Dendritic cell treated with granulocyte-macrophage colony-stimulating factor and Interleukin-4, amounts not matched to agents 40 ng/mL and 50 ng/mL, for 4 days (primary cell): ENCODE data around the gene GDE1.
A peak's percentile ranks its signal among the peaks of the same experiment; 100 is the strongest.

ENCODE experiments used
- H3K27ac Mint-ChIP-seq: one replicate; pipeline ENCODE4 v1.8.0; 2022; ENCODE audit warnings: mild to moderate bottlenecking, mixed read lengths
- H3K27me3 Mint-ChIP-seq: one replicate; pipeline ENCODE4 v1.8.0; 2022; ENCODE audit warnings: mild to moderate bottlenecking, mixed read lengths
- H3K36me3 Mint-ChIP-seq: one replicate; pipeline ENCODE4 v1.8.0; 2022; ENCODE audit warnings: low read depth, mixed read lengths
- H3K4me1 Mint-ChIP-seq: one replicate; pipeline ENCODE4 v1.8.0; 2022; ENCODE audit warnings: low read depth, mixed read lengths
- H3K4me3 Mint-ChIP-seq: one replicate; pipeline ENCODE4 v1.8.0; 2022; ENCODE audit warnings: mild to moderate bottlenecking, moderate library complexity, mixed read lengths
- H3K9me3 Mint-ChIP-seq: one replicate; pipeline ENCODE4 v1.8.0; 2022; ENCODE audit warnings: mixed read lengths
- intact Hi-C: fragments of 100-400 bp; cut with micrococcal nuclease; formaldehyde crosslinking; loops from one replicate; pipeline ENCODE4 v1.15.0; 2022

Gene GDE1

DNA sequence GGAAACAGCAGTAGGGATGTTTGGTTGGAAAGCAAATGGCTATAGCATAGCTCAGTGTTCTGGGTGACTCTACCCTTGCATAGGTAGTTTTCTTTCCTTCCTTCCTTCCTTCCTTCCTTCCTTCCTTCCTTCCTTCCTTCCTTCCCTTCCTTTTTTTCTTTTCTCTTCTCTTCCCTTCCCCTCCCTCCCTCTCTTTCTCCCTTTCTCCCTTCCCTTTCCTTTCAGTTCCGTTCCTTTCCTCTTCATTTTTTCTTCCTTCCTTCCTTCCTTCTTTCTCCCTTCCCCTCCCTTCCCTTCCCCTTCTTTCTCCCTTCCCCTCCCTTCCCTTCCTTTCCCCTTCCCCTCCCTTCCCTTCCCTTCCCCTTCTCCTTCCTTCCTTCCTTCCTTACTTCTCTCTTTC lies 31.3 kb downstream of the GDE1 start:
- intact Hi-C loops = no loop called here
- H3K9me3 Mint-ChIP-seq = peaks cover 9% of the 10 kb centered on the region
- H3K27me3 Mint-ChIP-seq = no peaks in the 10 kb centered on the region
- no peaks in the 10 kb centered on the region for H3K36me3 Mint-ChIP-seq
- H3K4me1 Mint-ChIP-seq = peaks cover 44% of the 10 kb centered on the region
- H3K27ac Mint-ChIP-seq = no peak overlapping the region
- H3K4me3 Mint-ChIP-seq = no peak overlapping the region

DNA sequence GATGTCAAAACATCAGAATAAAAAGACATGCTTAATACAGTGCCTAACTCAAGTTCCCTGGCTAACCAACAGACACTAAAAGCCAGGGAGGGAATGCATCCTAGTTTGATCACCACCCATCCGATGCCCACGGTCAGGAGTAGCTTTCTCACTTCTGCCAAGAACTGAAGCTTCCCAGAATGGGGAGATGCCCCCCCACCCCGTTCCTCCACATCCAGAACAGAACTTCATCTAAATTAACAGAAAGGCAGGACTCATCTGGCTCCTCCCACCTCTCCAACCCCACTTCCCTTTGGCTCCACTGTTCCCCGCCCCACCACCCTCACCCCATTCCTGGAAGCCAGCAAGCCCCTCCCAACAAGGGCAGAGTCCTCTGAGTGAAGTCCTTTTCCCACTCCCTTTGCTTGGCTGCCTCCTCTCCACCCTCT lies 33.7 kb downstream of the GDE1 start:
- Mint-ChIP-seq H3K36me3 (no peaks in the 10 kb centered on the region), H3K4me3 (no peak overlapping the region), H3K27me3 (peaks cover 1% of the 10 kb centered on the region), H3K27ac (peak overlapping the region; percentile 71), H3K4me1 (peaks cover 32% of the 10 kb centered on the region), H3K9me3 (peaks cover 9% of the 10 kb centered on the region)
- intact Hi-C loops = no loop called here

DNA sequence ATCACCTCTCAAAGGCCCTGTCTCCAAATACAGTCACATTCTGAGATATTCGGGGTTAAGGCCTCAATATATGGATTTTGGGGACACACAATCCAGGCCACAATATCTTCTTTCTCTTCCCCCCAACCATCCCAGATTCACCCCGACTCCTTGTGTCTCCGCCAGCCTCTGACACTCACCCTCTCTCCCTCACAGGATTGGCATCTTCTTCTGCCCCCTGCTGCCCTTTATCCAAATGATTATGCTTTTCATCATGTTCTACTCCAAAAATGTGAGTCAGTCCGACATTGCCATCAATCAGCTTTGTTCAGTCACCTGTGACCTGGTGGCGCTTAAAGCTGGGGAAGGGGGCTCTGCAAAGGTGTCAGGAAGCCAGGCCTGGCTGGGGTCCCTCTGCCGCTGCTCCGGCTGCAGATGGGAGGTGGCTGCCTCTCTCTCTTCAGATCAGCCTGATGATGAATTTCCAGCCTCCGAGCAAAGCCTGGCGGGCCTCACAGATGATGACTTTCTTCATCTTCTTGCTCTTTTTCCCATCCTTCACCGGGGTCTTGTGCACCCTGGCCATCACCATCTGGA lies 35.1 kb downstream of the GDE1 start:
- peaks cover 9% of the 10 kb centered on the region for H3K9me3 Mint-ChIP-seq
- H3K4me3 Mint-ChIP-seq = no peak overlapping the region
- no peaks in the 10 kb centered on the region for H3K36me3 Mint-ChIP-seq
- H3K4me1 Mint-ChIP-seq = peaks cover 30% of the 10 kb centered on the region
- H3K27me3 Mint-ChIP-seq = peaks cover 4% of the 10 kb centered on the region
- H3K27ac Mint-ChIP-seq = peak overlapping the region; percentile 71
- intact Hi-C loops = no loop called here

DNA sequence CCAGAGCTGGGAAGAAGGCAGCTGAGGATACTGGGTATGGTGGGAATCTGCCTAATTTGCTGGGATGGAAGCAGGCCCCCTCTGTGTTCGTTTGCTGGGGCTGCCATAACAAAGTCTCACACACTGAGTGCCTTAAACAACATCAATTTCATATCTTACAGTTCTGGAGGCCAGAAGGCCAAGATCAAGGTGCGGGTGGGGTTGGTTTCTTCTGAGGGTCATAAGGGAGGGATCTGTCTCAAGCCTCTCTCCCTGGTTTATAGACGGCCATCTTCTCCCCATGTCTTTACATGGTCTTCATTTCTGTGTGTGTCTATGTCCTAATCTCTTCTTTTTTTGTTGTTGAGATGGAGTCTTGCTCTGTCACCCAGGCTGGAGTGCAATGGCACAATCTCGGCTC lies 35.8 kb downstream of the GDE1 start:
- Mint-ChIP-seq H3K27me3 (peaks cover 4% of the 10 kb centered on the region), H3K4me3 (no peak overlapping the region), H3K27ac (no peak overlapping the region), H3K9me3 (peaks cover 7% of the 10 kb centered on the region), H3K36me3 (no peaks in the 10 kb centered on the region), H3K4me1 (peaks cover 29% of the 10 kb centered on the region)
- intact Hi-C loops = no loop called here

DNA sequence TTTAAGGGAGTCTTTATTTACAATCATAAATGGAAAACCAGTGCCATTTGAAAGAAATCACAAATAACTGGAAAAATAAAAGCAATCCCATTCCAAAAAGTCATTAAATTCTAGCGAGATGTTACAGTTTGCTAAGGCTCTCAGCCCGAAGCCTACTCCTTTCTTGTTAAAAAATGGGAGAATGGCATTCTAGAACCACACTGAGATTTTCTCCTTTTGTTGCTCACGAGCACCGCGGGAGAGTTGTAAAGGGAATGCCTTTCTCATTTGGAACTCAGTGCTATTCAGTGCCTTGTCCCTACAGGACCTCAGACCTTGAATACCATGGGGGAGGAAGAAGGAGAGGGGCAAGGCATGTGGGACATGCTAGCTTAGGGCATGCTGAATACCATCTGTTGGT lies 36.3 kb downstream of the GDE1 start:
- peaks cover 4% of the 10 kb centered on the region for H3K27me3 Mint-ChIP-seq
- peaks cover 25% of the 10 kb centered on the region for H3K4me1 Mint-ChIP-seq
- no peaks in the 10 kb centered on the region for H3K36me3 Mint-ChIP-seq
- H3K9me3 Mint-ChIP-seq = peaks cover 2% of the 10 kb centered on the region
- no peak overlapping the region for H3K27ac Mint-ChIP-seq
- no peak overlapping the region for H3K4me3 Mint-ChIP-seq
- intact Hi-C loops = no loop called here

DNA sequence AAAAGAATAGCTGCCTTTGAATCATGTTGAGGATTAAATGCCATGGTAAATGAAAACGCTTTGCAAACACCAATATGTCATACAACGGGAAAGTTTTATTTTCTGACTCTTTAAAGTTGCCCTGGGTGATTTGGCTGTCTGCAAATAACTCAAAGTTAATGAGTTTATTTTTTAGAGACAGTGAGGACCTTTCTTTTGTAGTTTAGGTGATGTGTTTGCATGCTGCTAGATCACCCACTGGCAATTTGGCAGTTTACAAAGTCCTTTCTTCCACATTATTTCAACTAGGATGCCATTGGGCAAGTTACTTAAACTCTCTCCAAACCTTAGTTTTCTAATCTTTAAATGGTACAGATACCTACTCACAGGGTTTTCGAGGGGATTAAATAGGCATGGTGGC lies 37.8 kb downstream of the GDE1 start:
- intact Hi-C loops = no loop called here
- Mint-ChIP-seq H3K4me1 (peaks cover 24% of the 10 kb centered on the region), H3K36me3 (no peaks in the 10 kb centered on the region), H3K27ac (no peak overlapping the region), H3K27me3 (peaks cover 6% of the 10 kb centered on the region), H3K9me3 (no peaks in the 10 kb centered on the region), H3K4me3 (no peak overlapping the region)

DNA sequence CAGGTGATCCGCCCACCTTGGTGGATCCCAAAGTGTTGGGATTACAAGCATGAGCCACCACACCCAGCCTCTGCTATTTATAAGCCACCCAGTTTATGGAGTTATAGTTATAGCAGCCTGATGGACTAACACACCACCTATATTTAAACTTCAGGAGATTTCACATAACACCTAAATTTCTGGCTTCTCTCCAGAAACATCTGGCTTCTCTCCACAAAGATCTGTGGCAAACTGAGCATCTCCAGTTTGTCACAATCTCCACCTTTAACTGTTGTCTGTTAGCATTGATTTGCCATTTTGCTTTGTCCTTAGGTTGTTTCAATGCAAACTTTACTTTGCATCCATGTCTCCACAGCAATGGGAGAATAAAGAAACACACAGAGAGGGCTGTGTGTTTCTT lies 39.6 kb downstream of the GDE1 start:
- H3K4me1 Mint-ChIP-seq = peaks cover 13% of the 10 kb centered on the region
- intact Hi-C loops = no loop called here
- H3K36me3 Mint-ChIP-seq = no peaks in the 10 kb centered on the region
- no peaks in the 10 kb centered on the region for H3K9me3 Mint-ChIP-seq
- H3K27me3 Mint-ChIP-seq = peaks cover 12% of the 10 kb centered on the region
- no peak overlapping the region for H3K4me3 Mint-ChIP-seq
- no peak overlapping the region for H3K27ac Mint-ChIP-seq

DNA sequence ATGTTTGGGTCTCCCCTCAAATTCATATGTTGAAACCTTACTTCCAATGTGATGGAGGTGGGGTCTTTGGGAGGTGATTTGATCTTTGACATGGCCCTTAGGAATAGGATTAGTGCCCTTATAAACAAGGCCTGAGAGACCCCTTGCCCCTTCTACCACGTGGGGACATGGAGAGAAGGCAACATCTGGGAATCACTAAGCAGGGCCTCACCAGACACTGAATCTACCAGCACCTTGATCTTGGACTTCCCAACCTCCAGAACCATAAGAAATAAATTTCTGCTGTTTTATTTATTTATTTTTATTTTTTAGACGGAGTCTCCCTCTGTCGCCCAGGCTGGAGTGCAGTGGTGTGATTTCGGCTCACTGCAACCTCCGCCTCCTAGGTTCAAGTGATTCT lies 40.1 kb downstream of the GDE1 start:
- intact Hi-C loops = no loop called here
- Mint-ChIP-seq H3K4me3 (no peak overlapping the region), H3K9me3 (no peaks in the 10 kb centered on the region)

DNA sequence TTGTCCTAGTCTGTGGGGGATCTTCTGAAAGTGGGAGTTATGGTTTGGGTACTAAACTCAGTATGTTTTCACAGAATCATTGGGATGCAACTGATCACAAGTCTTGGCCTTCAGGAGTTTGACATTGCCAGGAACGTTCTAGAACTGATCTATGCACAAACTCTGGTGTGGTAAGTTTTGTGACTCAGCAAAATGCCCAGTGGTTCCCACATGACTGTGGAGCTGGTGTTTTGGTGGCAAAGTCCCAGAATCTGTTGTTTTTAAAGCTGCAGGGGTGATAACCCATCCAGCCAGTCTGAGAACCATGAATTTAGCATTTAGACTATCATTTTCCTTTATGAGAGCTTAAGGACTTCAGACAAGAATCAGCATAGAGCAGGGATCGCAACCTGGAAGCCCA lies 40.6 kb downstream of the GDE1 start:
- intact Hi-C loops = no loop called here
- Mint-ChIP-seq H3K4me3 (no peak overlapping the region), H3K36me3 (no peaks in the 10 kb centered on the region), H3K9me3 (no peaks in the 10 kb centered on the region), H3K4me1 (peaks cover 8% of the 10 kb centered on the region), H3K27me3 (peaks cover 12% of the 10 kb centered on the region), H3K27ac (no peak overlapping the region)

More for the DNA sequence above, 40.1 kb downstream of the GDE1 start:
- no peaks in the 10 kb centered on the region for H3K36me3 Mint-ChIP-seq
- no peak overlapping the region for H3K27ac Mint-ChIP-seq
- H3K4me1 Mint-ChIP-seq = peaks cover 8% of the 10 kb centered on the region
- H3K27me3 Mint-ChIP-seq = peaks cover 12% of the 10 kb centered on the region

DNA sequence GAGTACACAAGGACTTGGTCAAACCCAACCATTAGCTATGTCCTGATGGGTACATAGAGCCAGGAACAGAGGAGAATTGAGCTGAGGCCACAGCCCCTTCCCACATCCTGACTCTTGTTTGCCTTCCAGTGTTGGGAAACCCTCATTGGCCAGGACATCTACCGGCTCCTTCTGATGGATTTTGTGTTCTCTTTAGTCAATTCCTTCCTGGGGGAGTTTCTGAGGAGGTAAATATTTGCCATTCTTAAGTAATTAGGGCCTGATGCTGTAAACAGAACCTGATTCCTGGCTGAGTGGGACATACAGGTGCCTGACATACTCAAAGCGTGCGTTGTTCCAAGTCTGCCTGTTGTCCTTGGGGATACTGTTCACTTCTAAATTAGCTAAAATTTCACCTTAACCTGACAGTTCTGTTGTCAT lies 42.6 kb downstream of the GDE1 start:
- H3K36me3 Mint-ChIP-seq = no peaks in the 10 kb centered on the region
- H3K27me3 Mint-ChIP-seq = peaks cover 14% of the 10 kb centered on the region
- intact Hi-C loops = no loop called here
- H3K4me1 Mint-ChIP-seq = peaks cover 8% of the 10 kb centered on the region
- no peak overlapping the region for H3K4me3 Mint-ChIP-seq
- H3K27ac Mint-ChIP-seq = no peak overlapping the region
- no peaks in the 10 kb centered on the region for H3K9me3 Mint-ChIP-seq

DNA sequence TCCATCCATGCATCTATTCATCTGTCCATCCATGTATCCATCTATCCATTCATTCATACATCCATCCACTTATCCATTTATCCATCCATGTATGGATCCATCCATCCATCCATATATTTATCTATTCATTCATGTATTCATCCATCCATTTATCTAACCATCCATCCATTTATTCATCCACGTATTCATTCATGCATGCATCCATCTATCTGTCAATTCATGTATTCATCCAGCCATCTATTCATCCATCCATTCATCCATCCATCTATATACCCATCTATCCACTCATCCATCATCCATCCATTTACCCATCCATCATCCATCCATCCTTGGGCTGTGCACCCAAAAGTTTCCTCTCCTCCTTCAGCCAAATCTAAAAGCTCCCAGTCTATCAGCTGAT lies 43.4 kb downstream of the GDE1 start:
- intact Hi-C loops = no loop called here
- Mint-ChIP-seq H3K27me3 (peaks cover 14% of the 10 kb centered on the region), H3K27ac (no peak overlapping the region), H3K9me3 (no peaks in the 10 kb centered on the region), H3K4me3 (no peak overlapping the region), H3K4me1 (peaks cover 8% of the 10 kb centered on the region), H3K36me3 (no peaks in the 10 kb centered on the region)

DNA sequence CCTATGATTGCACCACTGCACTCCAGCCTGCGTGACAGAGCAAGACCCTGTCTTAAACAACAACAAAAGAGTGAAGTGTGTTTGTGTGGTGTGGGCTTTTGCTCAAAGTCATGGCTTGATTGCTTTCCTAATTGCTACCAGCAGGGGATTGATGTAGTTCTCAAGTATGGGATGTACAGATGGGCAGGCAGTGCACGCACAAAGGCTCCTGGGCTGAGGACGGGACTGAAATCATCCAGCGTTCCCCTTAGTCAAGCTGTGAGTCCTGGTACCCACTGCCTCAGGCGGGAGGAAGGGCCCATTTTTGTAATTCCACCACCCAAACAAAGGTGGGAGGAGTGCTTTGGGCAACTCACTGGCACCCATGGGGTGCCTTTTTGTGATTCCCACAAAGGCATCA lies 47.3 kb downstream of the GDE1 start:
- H3K4me3 Mint-ChIP-seq = no peak overlapping the region
- intact Hi-C loops = no loop called here
- H3K27me3 Mint-ChIP-seq = peaks cover 11% of the 10 kb centered on the region
- no peaks in the 10 kb centered on the region for H3K9me3 Mint-ChIP-seq
- no peak overlapping the region for H3K27ac Mint-ChIP-seq
- H3K36me3 Mint-ChIP-seq = no peaks in the 10 kb centered on the region
- H3K4me1 Mint-ChIP-seq = peaks cover 8% of the 10 kb centered on the region

DNA sequence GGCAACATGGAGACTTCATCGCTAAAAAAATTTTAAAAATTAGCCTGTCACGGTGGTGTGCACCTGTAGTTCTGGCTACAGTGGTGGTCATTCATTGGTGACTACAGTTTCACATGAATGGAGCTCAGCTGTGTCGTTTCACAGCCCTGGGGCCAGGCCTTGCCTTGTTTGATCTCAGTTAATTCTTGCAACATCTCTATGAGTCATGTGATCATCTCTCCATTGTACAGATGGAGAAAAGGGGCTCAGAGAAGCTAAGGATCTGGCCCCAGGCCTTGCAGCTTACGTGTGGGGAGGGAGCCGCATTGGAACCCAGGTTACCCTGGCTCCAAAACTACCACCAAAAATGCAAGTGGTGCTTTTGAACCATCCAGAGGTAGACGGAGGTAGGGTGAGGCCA lies 49.4 kb downstream of the GDE1 start:
- H3K27me3 Mint-ChIP-seq = peaks cover 3% of the 10 kb centered on the region
- intact Hi-C loops = no loop called here
- no peaks in the 10 kb centered on the region for H3K36me3 Mint-ChIP-seq
- no peaks in the 10 kb centered on the region for H3K4me1 Mint-ChIP-seq
- H3K9me3 Mint-ChIP-seq = no peaks in the 10 kb centered on the region
- H3K4me3 Mint-ChIP-seq = no peak overlapping the region
- no peak overlapping the region for H3K27ac Mint-ChIP-seq

DNA sequence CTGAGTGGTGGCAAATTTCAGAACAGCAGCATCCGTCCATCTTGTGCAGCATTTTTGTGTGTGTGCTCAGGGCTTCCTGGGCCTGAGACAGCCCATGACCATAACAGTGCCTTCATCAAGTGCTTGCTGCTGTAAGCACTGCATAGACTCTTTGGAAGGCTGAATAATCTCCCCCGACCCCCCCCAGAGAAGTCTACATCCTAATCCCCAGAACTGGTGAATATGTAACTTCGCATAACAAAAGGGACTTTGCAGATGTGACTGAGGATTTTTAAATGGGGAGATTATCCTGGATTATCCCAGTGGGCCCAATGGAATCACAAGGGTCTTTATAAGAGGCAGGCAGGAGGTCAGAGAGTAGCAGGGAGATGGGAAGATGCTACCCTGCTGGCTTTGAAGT lies 53.6 kb downstream of the GDE1 start:
- Mint-ChIP-seq H3K9me3 (no peaks in the 10 kb centered on the region), H3K27me3 (peaks cover 5% of the 10 kb centered on the region), H3K27ac (no peak overlapping the region), H3K36me3 (no peaks in the 10 kb centered on the region), H3K4me3 (no peak overlapping the region), H3K4me1 (no peaks in the 10 kb centered on the region)
- intact Hi-C loops = no loop called here

DNA sequence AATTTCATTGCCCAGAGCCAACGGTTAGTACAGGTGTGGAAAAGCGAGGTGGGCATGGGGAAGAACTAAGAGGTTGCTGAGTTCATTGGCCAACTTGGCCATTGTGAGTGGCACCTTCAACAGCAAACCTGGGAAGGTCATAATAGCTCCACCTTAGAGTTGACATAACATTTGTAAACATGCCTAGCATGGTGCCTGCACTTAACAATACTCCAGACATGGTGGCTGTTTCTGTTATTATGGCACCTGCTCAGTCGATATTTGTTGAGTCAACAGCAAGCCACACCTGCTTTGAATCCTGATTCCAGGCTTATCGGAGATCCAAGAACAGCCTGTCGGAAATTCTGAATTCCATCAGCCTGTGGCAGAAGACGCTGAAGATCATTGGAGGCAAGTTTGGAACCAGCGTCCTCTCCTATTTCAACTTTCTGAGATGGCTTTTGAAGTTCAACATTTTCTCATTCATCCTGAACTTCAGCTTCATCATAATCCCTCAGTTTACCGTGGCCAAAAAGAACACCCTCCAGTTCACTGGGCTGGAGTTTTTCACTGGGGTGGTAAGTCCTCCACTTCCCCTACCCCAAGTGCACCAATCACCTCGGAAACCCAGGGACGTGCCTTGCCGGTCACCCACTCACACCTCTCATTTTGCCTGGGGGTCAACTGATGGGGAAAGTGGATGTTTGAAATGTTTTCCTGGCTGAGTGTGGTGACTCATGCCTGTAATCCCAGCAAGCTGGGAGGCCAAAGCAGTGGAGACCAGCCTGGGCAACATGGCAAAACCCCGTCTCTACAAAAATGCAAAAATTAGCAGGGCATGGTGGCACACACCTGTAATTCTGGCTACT lies 58.2 kb downstream of the GDE1 start:
- no peaks in the 10 kb centered on the region for H3K4me1 Mint-ChIP-seq
- no peak overlapping the region for H3K27ac Mint-ChIP-seq
- intact Hi-C loops = no loop called here
- H3K9me3 Mint-ChIP-seq = no peaks in the 10 kb centered on the region
- H3K36me3 Mint-ChIP-seq = no peaks in the 10 kb centered on the region
- no peak overlapping the region for H3K4me3 Mint-ChIP-seq
- H3K27me3 Mint-ChIP-seq = peaks cover 16% of the 10 kb centered on the region
